Superior temporal gyrus (tissue), 1 donor: ENCODE data around the gene CYB5RL.
"Not testable (repeated sequence)": the region's sequence is repeated elsewhere in the genome, so short reads cannot be mapped to it uniquely, and the experiment has no call there.

ENCODE experiments used
- DNase-seq: peaks from one replicate; pipeline ENCODE4 v3.0.0-alpha.2; 2016; ENCODE audit errors: extremely low spot score

CYB5RL gene

GRCh38 chr1:54225986-54226559, 26.2 kb upstream of the CYB5RL start:
- DNase-seq = no peak

DNA sequence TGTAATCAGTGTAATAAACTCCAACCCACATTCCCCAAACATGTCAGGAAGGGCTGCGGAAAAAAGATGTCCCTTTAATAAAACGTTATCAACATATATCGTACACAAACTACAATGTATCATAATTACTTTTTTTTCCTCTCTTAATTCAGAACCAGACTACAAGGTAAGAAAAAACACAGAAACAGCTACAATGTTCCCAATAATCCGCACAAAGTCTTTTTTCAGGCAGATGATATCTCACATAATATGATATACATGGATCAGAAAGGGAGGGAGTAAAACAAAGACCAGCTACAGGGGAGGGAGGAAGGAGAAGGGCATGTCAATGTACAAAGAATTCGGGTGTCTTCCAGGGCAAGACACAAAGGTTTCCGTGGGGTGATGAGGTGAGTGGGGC, 25.5 kb upstream of the CYB5RL start:
- no peak for DNase-seq

DNA sequence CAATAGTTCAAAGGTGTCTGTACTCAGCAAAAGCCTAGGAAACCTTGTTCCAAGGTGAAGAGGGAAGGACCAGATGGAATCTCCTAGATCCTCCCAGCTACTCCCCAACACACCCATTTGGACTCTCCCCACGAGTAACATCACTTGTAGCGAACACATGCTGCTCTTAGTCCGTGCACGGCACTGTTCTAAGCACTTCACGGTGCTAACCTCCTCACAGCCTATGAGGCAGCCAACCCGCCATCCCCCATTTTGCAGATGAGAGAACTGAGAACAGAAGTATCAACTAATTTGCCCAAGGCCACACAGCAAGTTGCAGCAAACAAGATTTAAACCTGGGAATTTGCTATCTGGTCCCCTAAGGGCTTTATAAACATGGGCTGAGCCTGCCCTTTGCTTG, 24.4 kb upstream of the CYB5RL start:
- DNase-seq = no peak

GRCh38 chr1:54223441-54224202, 23.8 kb upstream of the CYB5RL start:
- DNase-seq = no peak

- no peak for DNase-seq
Observed at GRCh38 chr1:54222711-54223110, 22.9 kb upstream of the CYB5RL start.

DNA sequence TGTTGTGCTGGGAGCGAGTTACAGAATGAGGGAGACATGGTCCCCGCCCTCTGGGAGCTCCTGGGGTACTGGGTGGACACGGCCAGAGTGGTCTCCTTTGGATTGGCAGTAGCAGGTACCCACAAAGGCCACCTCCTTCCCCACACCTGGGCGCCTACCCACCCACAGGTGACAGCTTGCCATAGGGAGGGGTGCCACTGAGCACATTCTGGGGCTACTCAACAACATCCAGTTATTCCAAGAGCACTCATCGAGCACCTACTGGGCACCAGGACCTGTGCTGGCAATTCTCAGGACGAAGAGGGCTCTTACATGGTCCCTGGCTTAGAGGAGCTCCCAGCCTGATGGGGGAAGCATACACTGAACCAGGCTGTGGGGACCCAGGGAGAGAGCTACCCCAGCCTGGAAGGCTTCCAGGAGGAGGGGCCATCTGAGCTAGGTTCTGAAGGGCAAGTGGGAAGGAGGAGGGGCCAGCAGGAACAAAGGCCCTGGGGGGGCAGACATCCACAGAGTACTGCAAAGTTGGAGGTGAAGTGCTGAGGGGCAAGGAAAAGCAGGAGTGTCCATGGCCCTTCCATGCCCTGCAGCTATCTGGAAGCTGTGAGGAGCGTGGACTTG, 22.1 kb upstream of the CYB5RL start:
- DNase-seq = no peak

DNA sequence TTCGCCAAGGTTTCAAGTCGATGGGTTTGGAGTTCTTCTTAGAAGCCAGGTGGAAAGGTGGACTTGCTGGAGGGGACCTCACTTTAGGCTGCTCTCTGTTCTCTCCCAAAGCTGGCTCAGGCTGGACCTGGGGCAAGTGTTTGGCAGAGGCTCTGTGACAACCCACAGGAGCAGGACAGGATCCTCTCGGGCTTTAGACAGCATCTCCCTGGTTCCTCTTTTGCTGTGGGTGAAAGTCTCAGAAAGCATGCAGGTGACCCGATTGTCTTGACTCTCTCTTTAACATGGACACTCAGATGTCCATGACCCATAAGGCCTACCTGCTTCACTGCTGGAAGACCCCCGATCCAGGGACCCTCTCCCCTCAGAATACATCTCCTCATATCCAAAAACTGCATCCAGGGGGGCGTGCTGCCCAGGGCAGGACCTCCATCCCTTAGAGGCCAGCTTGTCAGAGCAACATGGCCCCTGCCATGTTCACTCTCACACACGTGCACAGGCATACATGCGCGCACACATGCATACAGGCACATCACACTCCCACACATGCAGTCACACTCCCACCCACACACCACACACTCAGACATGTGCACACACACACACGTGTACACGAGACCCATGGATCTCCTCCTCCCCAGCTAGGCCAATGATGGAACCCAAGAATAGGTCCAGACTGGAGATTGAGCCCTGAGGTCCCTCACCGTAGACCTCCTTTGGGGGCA, 21.4 kb upstream of the CYB5RL start:
- no peak for DNase-seq

DNA sequence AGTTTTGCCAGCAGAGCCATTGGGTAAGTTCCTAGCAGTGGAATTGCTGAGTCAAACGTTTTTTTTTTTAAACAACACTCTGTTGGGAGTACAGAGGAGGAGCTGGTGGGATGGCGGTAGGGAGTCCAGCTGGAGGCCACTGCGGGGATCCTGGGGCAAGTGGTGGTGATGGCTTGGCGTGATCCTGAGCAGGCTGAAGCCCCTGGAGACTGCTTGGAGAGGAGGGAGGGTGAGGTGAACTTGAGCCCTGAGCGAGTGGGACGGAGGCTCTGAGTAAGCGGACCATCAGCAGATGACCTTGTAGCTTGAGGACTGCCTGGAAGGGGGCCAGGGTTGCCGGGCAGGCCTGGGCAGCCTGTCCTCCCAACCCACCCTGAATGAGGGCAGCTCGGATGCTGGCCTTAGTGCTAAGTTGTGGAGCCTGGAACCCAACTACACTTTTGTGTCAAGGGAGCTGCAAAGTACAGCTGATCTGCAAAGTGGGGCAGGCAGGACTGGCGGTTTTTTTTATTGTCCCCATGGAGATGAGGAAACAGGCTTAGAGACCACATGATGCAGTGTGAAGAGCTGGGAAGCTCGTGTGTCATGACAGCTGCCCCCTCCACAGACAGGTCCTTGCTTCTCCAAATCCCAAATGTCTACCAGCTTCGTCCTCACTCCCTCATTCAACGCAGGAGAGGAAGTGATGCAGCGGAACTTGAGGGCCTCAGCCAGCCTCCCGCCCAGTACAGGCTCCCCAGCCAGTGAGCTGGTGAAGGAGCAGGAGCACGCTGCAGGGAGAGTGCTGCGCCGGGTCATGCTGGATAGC, 20.4 kb upstream of the CYB5RL start:
- DNase-seq = no peak

DNA sequence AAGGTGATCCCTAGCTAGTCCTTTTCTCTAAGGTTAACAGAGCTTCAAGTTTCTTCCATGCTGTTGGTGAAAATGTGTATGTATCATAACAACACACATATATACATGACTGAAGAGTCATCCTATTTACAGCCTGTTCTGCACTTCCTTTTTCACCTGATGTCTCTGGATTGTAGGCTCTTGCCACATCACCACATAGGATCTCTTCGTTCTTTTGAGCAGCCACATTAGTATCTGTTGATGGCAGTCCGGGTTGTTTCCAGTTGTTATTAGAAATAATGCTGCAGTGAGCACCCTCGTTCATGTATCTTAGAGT, 19.8 kb upstream of the CYB5RL start:
- DNase-seq = no peak

- no peak for DNase-seq
Observed at GRCh38 chr1:54218883-54219687, 19.3 kb upstream of the CYB5RL start.

- no peak for DNase-seq
Observed at GRCh38 chr1:54215523-54215922, 15.7 kb upstream of the CYB5RL start.

DNA sequence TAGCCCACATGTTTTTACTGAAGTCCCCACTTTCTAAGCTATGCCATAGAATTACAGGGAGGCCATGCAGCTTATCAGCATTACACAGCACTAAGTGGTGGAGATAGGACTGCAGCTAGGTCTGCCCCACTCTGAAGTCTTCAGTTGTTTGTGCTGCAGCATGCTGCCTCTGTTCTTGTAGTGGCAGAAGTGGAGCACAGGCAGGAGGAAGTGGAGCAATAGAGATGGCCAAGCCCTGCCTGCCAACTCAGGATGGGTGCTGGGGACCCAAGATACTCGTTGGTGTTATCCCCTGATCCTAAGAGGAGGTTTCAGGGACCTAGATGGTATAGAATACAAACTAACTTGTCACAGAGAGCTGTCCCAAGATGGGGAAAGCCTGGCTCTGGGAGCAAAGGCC, 13.0 kb upstream of the CYB5RL start:
- DNase-seq = no peak

GRCh38 chr1:54207896-54208295, 8.1 kb upstream of the CYB5RL start:
- DNase-seq = not testable (repeated sequence)

DNA sequence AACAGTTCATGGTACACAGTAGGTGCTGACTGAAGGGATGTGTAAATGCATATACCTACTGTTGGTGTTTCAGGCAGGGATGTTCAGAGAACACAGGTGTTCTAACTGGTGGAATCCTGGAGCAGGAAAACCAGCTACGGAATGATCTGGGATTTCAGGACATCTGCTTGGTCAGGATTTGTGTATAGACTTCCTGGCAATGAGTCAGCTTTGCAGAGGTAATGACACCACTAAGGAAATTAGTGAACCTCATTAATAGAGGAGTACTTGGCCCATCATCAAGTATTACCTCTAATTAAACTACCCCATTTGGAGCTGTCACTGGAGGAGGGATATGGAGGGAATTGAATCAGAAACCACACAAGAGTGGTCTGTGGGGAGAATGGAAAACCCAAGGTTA, 7.5 kb upstream of the CYB5RL start:
- no peak for DNase-seq

DNA sequence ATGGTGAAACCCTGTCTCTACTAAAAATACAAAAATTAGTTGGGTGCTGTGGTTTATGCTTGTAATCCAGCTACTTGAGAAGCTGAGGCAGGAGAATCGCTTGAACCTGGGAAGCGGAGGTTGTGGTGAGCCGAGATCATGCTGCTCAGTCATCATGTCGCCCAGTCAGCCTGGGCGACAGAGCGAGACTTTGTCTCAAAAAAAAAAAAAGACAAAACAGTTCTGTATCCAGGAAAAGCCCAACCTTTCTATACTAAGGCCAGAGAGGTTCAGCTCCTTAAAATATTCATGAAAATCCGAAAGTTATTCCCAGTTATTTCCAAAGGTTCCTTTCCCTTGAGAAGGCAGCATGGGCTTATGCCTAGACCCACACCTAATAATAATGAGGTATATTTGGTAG, 4.4 kb upstream of the CYB5RL start:
- DNase-seq = no peak

GRCh38 chr1:54200519-54200997, 728 bp upstream of the CYB5RL start:
- no peak for DNase-seq

DNA sequence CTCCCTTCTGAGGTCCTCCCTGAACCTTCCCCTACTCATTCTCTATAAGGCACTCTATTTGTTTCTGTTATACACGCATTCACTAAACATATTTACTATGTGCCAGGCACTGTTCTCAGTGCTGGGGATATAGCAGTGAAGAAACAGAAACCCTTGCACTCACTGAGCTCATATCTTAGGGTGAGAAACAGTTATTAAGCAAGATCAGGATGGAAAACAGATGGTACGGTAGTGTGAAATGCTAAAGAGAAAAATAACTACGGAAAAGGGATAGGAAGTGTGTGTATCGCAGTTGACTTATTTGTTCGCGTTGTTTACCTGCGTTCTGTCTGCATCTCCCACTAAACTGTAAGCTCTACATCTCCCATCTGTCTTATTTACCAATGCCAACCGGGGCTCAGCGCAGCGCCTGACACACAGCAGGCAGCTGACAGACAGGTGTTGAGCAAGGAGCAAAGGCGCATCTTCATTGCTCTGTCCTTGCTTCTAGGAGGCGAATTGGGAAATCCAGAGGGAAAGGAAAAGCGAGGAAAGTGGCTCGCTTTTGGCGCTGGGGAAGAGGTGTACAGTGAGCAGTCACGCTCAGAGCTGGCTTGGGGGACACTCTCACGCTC, 572 bp downstream of the CYB5RL start:
- peak; percentile 10 for DNase-seq

DNA sequence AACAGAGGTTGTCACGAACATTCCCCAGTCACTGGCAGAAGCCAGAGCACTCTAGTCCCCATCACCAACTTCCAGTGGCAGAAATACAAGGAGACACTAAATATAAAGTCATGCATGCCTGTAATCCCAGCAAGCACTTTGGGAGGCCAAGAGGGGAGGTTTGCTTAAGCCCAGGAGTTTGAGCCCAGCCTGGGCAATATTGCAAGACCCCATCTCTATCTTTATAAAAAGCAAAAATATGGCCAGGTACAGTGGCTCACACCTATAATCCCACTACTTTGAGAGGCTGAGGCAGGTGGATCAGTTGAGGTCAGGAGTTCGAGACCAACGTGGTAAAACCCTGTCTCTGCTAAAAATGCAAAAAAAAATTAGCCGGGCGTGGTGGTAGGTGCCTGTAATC, 6.4 kb downstream of the CYB5RL start:
- DNase-seq = no peak

DNA sequence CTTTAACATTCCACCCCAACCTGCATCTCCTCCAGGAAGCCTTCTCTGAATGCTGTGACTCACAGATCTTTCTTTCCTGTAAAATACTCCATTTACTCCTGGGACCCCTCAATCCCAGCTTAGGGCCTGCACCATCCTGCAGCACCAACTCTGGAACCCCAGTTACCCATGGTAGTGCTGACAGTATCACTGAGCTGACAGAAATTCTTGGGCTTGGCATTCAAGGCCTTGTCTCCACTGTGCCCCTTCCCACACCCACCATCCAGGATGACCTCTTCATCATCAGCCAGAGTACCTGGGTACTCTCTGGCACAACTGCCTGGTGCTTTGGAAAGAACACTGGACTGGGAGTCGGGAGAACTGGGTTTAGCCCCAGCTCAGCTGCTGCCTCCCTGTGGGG, 8.3 kb downstream of the CYB5RL start:
- no peak for DNase-seq

DNA sequence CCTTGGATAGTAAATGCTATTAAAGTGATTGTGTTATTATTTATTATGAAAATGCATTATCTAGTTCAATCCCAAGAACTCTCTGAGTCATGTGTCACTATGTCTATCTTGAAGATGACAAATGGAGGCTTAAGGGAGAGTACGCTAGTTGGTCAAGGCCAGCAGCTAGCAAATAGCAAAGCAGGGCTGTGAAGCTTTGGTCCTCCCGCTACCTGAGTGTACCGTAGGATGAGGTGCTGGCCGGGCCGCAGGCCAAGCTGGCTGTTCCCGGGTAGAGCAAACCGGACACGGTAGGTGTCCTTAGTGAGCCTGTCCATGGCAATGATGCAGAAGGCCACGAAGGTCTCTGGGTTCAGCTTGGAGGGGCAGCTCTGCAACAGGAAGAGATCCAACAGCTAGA, 9.3 kb downstream of the CYB5RL start:
- DNase-seq = no peak

DNA sequence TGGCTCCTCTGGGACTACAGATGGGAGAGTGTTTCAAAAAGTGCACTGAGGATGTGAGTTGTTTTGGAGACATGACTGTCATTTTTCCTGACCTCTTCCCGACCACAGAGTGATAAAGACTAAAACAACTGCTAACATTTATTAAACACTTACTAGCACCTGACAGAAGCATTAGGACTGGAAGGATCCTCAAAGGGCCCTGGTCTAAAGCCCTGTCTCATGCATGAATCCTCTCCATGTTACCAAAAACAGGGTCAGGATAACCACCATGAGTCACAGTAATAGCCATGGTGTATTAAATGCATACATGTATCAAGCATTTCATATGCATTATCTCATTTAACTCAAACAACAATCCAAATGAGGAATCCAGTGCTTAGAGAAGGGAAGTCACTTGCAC, 11.5 kb downstream of the CYB5RL start:
- DNase-seq = no peak
